HG03025 (cell line): ENCODE measurements around the gene TAOK3.
"Not testable (repeated sequence)": the region's sequence is repeated elsewhere in the genome, so short reads cannot be mapped to it uniquely, and the experiment has no call there.

ENCODE experiments used
- ATAC-seq: cut with Tn5 transposase; IDR thresholded peaks from one replicate; pipeline ENCODE4 v1.9.1; 2021; ENCODE audit warnings: mild to moderate bottlenecking, moderate library complexity; ENCODE audit not compliant: unreplicated experiment, low FRiP score

Gene TAOK3

GRCh38 chr12:118372541-118373495, at the start of gene TAOK3:
TAOK3 (minus strand) TSS chr12:118372907; CDS start chr12:118255567, 117,340 bp downstream.
- peak; percentile 70 for ATAC-seq

GRCh38 chr12:118420673-118421072, 48.0 kb upstream of the TAOK3 start:
- ATAC-seq, result no peak

GRCh38 chr12:118418385-118419057, 45.8 kb upstream of the TAOK3 start:
- no peak for ATAC-seq

- ATAC-seq, result no peak
These were observed 45.2 kb upstream of the TAOK3 start for GRCh38 chr12:118417942-118418341.

GRCh38 chr12:118409834-118410233, 37.1 kb upstream of the TAOK3 start:
- no peak for ATAC-seq

GRCh38 chr12:118408241-118408640, 35.5 kb upstream of the TAOK3 start:
- ATAC-seq, result not testable (repeated sequence)

- no peak for ATAC-seq
These were observed 32.3 kb upstream of the TAOK3 start for GRCh38 chr12:118404876-118405521.

- no peak for ATAC-seq
These were observed 29.5 kb upstream of the TAOK3 start for GRCh38 chr12:118402251-118402650.

- no peak for ATAC-seq
These were observed 26.2 kb upstream of the TAOK3 start for GRCh38 chr12:118398940-118399339.

- ATAC-seq, result no peak
These were observed 25.8 kb upstream of the TAOK3 start for GRCh38 chr12:118398524-118398923.

- ATAC-seq, result no peak
These were observed 25.2 kb upstream of the TAOK3 start for GRCh38 chr12:118397708-118398440.

GRCh38 chr12:118391836-118392235, 19.1 kb upstream of the TAOK3 start:
- no peak for ATAC-seq

- ATAC-seq, result no peak
These were observed 18.7 kb upstream of the TAOK3 start for GRCh38 chr12:118391424-118391823.

- no peak for ATAC-seq
These were observed 5.3 kb upstream of the TAOK3 start for GRCh38 chr12:118377884-118378470.

- ATAC-seq, result no peak
These were observed 4.5 kb upstream of the TAOK3 start for GRCh38 chr12:118377021-118377883.

- ATAC-seq, result no peak
These were observed 3.6 kb upstream of the TAOK3 start, which contains the start of gene SUDS3 for GRCh38 chr12:118376089-118377020. SUDS3 (plus strand) TSS chr12:118376555; CDS start chr12:118376692, 137 bp downstream.

- no peak for ATAC-seq
These were observed 2.6 kb upstream of the TAOK3 start for GRCh38 chr12:118375348-118375747.

GRCh38 chr12:118374909-118375308, 2.2 kb upstream of the TAOK3 start:
- ATAC-seq, result no peak
